GM12873 (cell line): ENCODE measurements around the gene POU2F3.
A peak's percentile ranks its signal among the peaks of the same experiment; 100 is the strongest.

Experiments used
- CTCF ChIP-seq: IDR thresholded peaks from 2 replicates; pipeline ENCODE4 v1.5.1; 2012; ENCODE audit warnings: low read depth, mild to moderate bottlenecking, moderate library complexity, low read length, control low read depth; ENCODE audit not compliant: insufficient read depth; ENCODE audit errors: missing control alignments

The POU2F3 gene

GRCh38 chr11:120205596-120206161 lies 34.3 kb upstream of the POU2F3 start:
- TF ChIP-seq CTCF, result no peak

GRCh38 chr11:120207512-120207911 lies 32.4 kb upstream of the POU2F3 start:
- TF ChIP-seq CTCF, result no peak

DNA sequence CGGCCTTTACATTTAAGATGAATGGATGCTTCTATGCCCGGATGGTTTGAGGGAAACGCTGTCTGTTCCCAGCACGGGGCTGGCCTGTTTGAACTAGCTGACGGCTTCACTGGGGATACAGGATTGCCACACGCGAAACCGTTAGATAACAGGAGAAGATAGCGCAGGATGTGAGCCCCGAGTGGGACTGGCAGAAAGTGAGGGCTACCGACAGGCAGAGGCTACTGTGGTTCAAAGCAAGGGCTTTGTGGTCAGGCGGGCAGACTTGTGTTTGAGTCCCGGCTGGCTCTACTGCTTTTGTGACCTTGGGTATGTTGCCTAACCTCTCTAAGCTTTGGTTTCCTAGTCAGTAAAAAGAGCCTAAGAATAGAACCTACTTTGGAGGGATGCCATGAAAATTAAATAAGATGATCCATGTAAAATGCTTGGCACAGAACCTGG lies 31.9 kb upstream of the POU2F3 start:
- TF ChIP-seq CTCF, result no peak

DNA sequence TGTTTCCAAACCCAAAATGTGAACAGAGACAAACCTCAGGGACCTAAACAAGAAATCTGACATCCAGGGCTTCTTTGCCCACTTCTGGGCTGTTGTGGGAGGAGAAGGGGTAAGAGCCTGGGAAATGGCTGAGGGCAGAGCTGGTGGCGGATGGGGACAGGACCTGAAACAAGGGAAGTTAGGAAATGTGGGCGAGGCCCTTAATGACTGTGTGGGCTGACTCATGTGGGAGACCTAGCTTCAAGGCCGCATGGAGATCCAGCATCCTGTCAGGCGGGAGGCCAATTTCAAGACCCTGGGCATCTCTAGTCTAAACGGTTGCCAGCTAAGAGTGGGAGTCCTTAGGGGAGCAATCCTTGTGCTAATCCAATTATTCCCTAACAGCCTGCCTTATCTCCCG lies 31.2 kb upstream of the POU2F3 start:
- TF ChIP-seq CTCF, result no peak

GRCh38 chr11:120209746-120210625 lies 30.0 kb upstream of the POU2F3 start:
- no peak for TF ChIP-seq CTCF

DNA sequence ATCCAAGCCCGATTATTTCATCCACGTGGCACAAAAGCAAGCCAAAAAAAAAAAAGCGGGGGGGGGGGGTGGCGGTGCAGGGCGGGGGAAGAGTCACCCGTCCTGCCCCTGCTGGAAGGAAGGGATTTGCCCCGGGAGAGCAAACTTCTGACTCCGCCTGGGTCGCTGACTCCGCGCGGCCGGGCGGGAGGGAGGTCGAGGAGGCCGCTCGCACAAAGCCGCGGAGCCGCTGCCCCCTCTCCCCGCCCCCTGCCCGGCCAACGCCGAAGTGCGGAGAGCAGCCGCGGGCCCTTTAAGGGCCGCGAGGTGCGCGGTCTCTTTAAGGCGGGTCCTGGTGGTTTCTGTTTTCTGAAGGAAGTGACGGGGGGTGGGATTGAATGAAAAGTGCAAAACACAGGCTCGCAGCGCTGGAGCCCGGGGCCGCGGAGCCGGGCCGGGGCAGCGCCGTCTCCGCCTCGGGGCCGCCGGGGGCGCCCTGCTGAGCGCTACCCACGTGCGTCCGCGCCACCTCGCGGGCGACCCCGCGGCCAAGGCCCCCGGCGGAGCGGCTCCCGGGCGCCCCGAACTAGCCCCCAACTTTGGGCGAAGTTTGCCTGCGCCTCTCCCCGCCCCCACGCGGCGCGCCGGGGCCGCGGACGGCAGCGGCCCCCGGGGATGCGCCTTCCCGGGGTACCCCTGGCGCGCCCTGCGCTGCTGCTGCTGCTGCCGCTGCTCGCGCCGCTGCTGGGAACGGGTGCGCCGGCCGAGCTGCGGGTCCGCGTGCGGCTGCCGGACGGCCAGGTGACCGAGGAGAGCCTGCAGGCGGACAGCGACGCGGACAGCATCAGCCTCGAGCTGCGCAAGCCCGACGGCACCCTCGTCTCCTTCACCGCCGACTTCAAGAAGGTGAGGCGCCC lies 29.1 kb upstream of the POU2F3 start, which contains the start of gene OAF:
TSS of gene OAF (plus strand) at position 407 of the 896 bp plus-strand sequence. CDS start at position 655, 248 bp downstream.
- TF ChIP-seq CTCF, result peak; percentile 15
